ENCODE results near the gene PSMG4. TPM values are rescaled to one million over a fixed set of nuclear protein-coding genes. Genes with fewer than 3 reads are reported as not detected.

The PSMG4 gene
- total RNA-seq, 1 experiment from 2014 or later: 35.0 TPM

- no peak overlapping the region for H3K27ac ChIP-seq (ENCODE audit: low read depth, low read length)
- H3K9me2 ChIP-seq (ENCODE audit: insufficient read depth): no peaks in the 10 kb centered on the region
- ATAC-seq (no peak), DNase-seq (ENCODE audit: low read depth, low spot score) (no peak)
- H3K4me2 ChIP-seq (ENCODE audit: low read length): no peak overlapping the region
- H3K9me3 ChIP-seq (ENCODE audit: control insufficient read depth in 1 of 2, insufficient read depth in 1 of 2, low read depth in 1 of 2, low read length in 2 of 2): no peaks in the 10 kb centered on the region
- no peaks in the 10 kb centered on the region for H3K79me2 ChIP-seq (ENCODE audit: insufficient read depth, low read length)
- CTCF ChIA-PET: no interaction called here
- H2AFZ ChIP-seq (ENCODE audit: low read depth, low read length, poor library complexity, severe bottlenecking): no peak overlapping the region
- H3K4me1 ChIP-seq (ENCODE audit: control insufficient read depth in 1 of 2, insufficient read depth in 2 of 2, low read length in 2 of 2): no peaks in the 10 kb centered on the region
- TF ChIP-seq MAX (IDR thresholded peaks at IDR 0.05): no peak
- no peak for TF ChIP-seq CEBPB (IDR thresholded peaks at IDR 0.05; ENCODE audit: low read depth)
- TF ChIP-seq YY1 (IDR thresholded peaks at IDR 0.05; ENCODE audit: extremely low read depth, insufficient replicate concordance, low read depth, low read length): no peak
- no peak for TF ChIP-seq ATF3 (IDR thresholded peaks at IDR 0.05)
- TF ChIP-seq EZH2phosphoT487 (IDR thresholded peaks at IDR 0.05; ENCODE audit: borderline replicate concordance): no peak
- no peak for TF ChIP-seq SRF (IDR thresholded peaks at IDR 0.05; ENCODE audit: low read depth)
- TF ChIP-seq SIN3A (IDR thresholded peaks at IDR 0.05; ENCODE audit: low read depth): no peak
- no peak for TF ChIP-seq SP1 (IDR thresholded peaks at IDR 0.05; ENCODE audit: low read depth)
- TF ChIP-seq JUND (IDR thresholded peaks at IDR 0.05): no peak
- no peak for TF ChIP-seq REST (IDR thresholded peaks at IDR 0.05; ENCODE audit: low read depth)
- TF ChIP-seq RAD21 (IDR thresholded peaks at IDR 0.05; ENCODE audit: low read depth): no peak
- TF ChIP-seq FOSL1 (IDR thresholded peaks at IDR 0.05; ENCODE audit: low read depth): no peak
- TF ChIP-seq POLR2AphosphoS5 (IDR thresholded peaks at IDR 0.05; ENCODE audit: low read depth, low read length): no peak
- no peak for TF ChIP-seq ZFX (IDR thresholded peaks at IDR 0.05)
- TF ChIP-seq ZNF274 (IDR thresholded peaks at IDR 0.05; ENCODE audit: low read depth, low read length): no peak
- TF ChIP-seq CBX3 (IDR thresholded peaks at IDR 0.05; ENCODE audit: low read depth): no peak
- RAD21 ChIA-PET (ENCODE audit: low non-redundant PET in 1 of 2, low total read pairs in 2 of 2, uncharacterized antibody in 2 of 2, unreplicated experiment in 2 of 2): no interaction called here
- H3K36me3 ChIP-seq (ENCODE audit: control insufficient read depth in 1 of 2, insufficient read depth in 2 of 2, low read length in 2 of 2): no peaks in the 10 kb centered on the region
- H3K9ac ChIP-seq (ENCODE audit: low read length): no peak overlapping the region
- no peaks in the 10 kb centered on the region for H3K27me3 ChIP-seq (ENCODE audit: insufficient read depth, low read length)
- intact Hi-C loops (cut with micrococcal nuclease): no loop called here
- no peaks in the 10 kb centered on the region for H4K20me1 ChIP-seq (ENCODE audit: insufficient read depth)
- BruUV-seq (replicated peaks): no TSS peak
- no peak overlapping the region for H3K4me3 ChIP-seq (replicated peaks in 1 of 2; ENCODE audit: low read depth in 1 of 2, low read length in 2 of 2)
- POLR2A ChIA-PET: no interaction called here
These were observed 33.2 kb downstream of the PSMG4 start for GRCh38 chr6:3291987-3292386.
